Esophagus squamous epithelium (tissue), 5 donors: ENCODE results near the gene CAMSAP3. TPM values are rescaled to one million over a fixed set of nuclear protein-coding genes. Genes with fewer than 3 reads are reported as not detected.

Experiments used
- DNase-seq: peaks from one replicate; lab custom pipeline; 2025; lab: John Stamatoyannopoulos, UW
- H3K27ac ChIP-seq, 4 donors: fragments of 200-600 bp; sonication (generic); one replicate each; pipeline ENCODE4 v1.5.1; 2016 to 2019; ENCODE audit warnings: mild to moderate bottlenecking in 1 of 4
- H3K27me3 ChIP-seq, 4 donors: fragments of 200-600 bp; sonication (generic); 1 replicate in 3 of 4; 2 replicates in 1 of 4; pipeline versions ENCODE4 v1.5.1 to v1.6.0; 2017 to 2021; ENCODE audit warnings: antibody characterized with exemption in 1 of 4
- H3K36me3 ChIP-seq, 3 donors: fragments of 200-600 bp; sonication (generic); one replicate each; pipeline ENCODE4 v1.5.1; 2016 to 2019
- H3K4me1 ChIP-seq, 3 donors: fragments of 200-600 bp; sonication (generic); one replicate each; pipeline ENCODE4 v1.5.1; 2017 to 2019
- H3K4me3 ChIP-seq, 4 donors: fragments of 200-600 bp; sonication (generic); 1 replicate in 3 of 4; 2 replicates in 1 of 4; pipeline ENCODE4 v1.5.1; 2016 to 2019; ENCODE audit warnings: mild to moderate bottlenecking in 2 of 4, moderate library complexity in 1 of 4
- H3K9me3 ChIP-seq, 3 donors: fragments of 200-600 bp; sonication (generic); one replicate each; pipeline ENCODE4 v1.5.1; 2016 to 2019
- POLR2A ChIP-seq, 4 donors: fragments of 450-650 bp; IDR thresholded peaks; one replicate each; pipeline ENCODE4 v1.6.1; 2017; ENCODE audit warnings: antibody characterized with exemption in 4 of 4, mild to moderate bottlenecking in 4 of 4, moderate library complexity in 3 of 4
- WGBS, 2 donors: methylation state at CpG; one replicate each; pipeline ENCODE4 v1.1.5; 2018; 5-methylcytosine and 5-hydroxymethylcytosine counted together
- intact Hi-C: fragments of 100-400 bp; cut with DNase I; formaldehyde crosslinking; loops from one replicate; pipeline ENCODE4 v1.15.0; 2022
- total RNA-seq, 4 donors: library from RNA; depleted of rRNA; stranded (reverse); fragments of >200 nt; gene quantifications; one replicate each; pipeline ENCODE4 v1.1.0, GENCODE V29; 2016
- TF ChIP-seq, protein P1 (sequence below), 6 experiments: fragments of 450-650 bp in 4 of 6; fragments of 200-600 bp in 2 of 6; sonication (generic) in 2 of 6; IDR thresholded peaks; one replicate each; pipeline ENCODE4 v1.5.1; 2016 to 2019; ENCODE audit warnings: antibody characterized with exemption in 6 of 6, mild to moderate bottlenecking in 4 of 6, moderate library complexity in 4 of 6
- donor health status: DM: yes; HTN: yes; CAD: no.

CAMSAP3 gene
- total RNA-seq = 10 to 100 TPM in 2 of 4 donors, 1 to 10 TPM in 2; 9.3 to 45.5 (median 14.1) TPM

GRCh38 chr19:7595466-7596133 is at the start of gene CAMSAP3:
TSS of gene CAMSAP3 (plus strand) at chr19:7595863. CDS start at chr19:7596003, 140 bp downstream.
- DNase-seq = no peak
- Histone ChIP-seq H3K27me3 (peaks cover 0 to 67% (median 0%) of the 10 kb centered on the region in 4 donors), H3K9me3 (no peaks in the 10 kb centered on the region), H3K36me3 (no peaks in the 10 kb centered on the region), H3K4me3 (peak within 1 kb of the TSS; percentile 51 to 70 (median 61)), H3K27ac (peak within 1 kb of the TSS in 3 of 4 donors; percentile 46 to 76 (median 72)), H3K4me1 (peaks cover 3 to 31% (median 7%) of the 10 kb centered on the region in 3 donors)
- intact Hi-C loops = no loop called here
- 0% methylated on average over 2 to 9 of the region's 78 CpGs for WGBS, 2 donors
- TF ChIP-seq, protein P1, sequence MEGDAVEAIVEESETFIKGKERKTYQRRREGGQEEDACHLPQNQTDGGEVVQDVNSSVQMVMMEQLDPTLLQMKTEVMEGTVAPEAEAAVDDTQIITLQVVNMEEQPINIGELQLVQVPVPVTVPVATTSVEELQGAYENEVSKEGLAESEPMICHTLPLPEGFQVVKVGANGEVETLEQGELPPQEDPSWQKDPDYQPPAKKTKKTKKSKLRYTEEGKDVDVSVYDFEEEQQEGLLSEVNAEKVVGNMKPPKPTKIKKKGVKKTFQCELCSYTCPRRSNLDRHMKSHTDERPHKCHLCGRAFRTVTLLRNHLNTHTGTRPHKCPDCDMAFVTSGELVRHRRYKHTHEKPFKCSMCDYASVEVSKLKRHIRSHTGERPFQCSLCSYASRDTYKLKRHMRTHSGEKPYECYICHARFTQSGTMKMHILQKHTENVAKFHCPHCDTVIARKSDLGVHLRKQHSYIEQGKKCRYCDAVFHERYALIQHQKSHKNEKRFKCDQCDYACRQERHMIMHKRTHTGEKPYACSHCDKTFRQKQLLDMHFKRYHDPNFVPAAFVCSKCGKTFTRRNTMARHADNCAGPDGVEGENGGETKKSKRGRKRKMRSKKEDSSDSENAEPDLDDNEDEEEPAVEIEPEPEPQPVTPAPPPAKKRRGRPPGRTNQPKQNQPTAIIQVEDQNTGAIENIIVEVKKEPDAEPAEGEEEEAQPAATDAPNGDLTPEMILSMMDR (IDR thresholded peaks at IDR 0.05) = no peak
- TF ChIP-seq POLR2A (IDR thresholded peaks at IDR 0.05) = no peak

DNA sequence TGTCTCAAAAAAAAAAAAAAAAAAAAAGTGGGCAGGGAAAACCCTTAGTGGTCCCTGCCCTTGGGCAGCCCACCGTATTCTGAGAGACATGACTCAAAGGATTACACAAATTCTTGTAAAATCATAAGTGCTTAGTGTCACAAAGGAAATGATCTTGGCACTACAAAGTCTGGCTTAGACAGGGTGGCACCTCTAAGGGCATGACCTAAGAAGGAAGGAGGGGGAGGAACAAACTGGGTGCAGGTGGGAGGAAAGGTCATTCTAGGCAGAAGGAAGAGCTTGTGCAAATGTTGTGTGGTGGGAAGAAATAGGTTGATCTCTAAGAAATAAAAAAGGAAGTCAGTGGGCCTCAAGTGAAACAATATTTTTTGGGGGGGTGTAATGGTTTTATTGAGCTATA is 49.8 kb upstream of the CAMSAP3 start:
- TF ChIP-seq, protein P1 (IDR thresholded peaks at IDR 0.05) = no peak
- TF ChIP-seq POLR2A (IDR thresholded peaks at IDR 0.05) = no peak
- intact Hi-C loops = no loop called here
- Histone ChIP-seq H3K36me3 (peaks cover 16 to 77% (median 17%) of the 10 kb centered on the region in 3 donors), H3K27ac (peak overlapping the region in 1 of 4 donors; percentile 50), H3K9me3 (no peaks in the 10 kb centered on the region), H3K27me3 (no peaks in the 10 kb centered on the region), H3K4me1 (peaks cover 0 to 12% (median 0%) of the 10 kb centered on the region in 3 donors), H3K4me3 (no peak overlapping the region)
- WGBS, 2 donors = 30 to 33% methylated on average over 1 of the region's 1 CpG
- DNase-seq = no peak

DNA sequence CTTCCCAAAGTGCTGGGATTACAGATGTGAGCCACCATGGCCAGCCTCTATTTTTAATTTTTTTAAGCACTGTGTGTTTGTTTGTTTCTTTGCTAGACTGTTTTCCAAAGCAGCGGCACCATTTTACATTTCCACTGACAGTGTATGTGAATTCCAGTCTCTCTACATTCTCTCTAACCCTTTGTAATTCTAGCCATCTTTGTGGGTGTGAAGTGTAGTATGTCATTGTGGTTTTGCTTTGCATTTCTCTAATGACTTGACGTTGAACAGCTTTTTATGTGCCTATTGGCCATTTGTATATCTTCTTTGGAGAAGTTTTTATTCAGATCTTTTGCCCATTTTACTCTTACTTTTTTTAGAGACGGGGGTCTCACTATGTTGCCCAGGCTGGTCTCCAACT is 48.5 kb upstream of the CAMSAP3 start:
- TF ChIP-seq POLR2A (IDR thresholded peaks at IDR 0.05) = no peak
- TF ChIP-seq, protein P1 (IDR thresholded peaks at IDR 0.05) = no peak
- Histone ChIP-seq H3K27ac (no peak overlapping the region), H3K27me3 (no peaks in the 10 kb centered on the region), H3K4me1 (peaks cover 0 to 21% (median 0%) of the 10 kb centered on the region in 3 donors), H3K9me3 (no peaks in the 10 kb centered on the region), H3K4me3 (no peak overlapping the region), H3K36me3 (peaks cover 5 to 74% (median 13%) of the 10 kb centered on the region in 3 donors)
- no peak for DNase-seq
- intact Hi-C loops = no loop called here
- WGBS, 2 donors = 82 to 89% methylated on average over 3 of the region's 3 CpGs

DNA sequence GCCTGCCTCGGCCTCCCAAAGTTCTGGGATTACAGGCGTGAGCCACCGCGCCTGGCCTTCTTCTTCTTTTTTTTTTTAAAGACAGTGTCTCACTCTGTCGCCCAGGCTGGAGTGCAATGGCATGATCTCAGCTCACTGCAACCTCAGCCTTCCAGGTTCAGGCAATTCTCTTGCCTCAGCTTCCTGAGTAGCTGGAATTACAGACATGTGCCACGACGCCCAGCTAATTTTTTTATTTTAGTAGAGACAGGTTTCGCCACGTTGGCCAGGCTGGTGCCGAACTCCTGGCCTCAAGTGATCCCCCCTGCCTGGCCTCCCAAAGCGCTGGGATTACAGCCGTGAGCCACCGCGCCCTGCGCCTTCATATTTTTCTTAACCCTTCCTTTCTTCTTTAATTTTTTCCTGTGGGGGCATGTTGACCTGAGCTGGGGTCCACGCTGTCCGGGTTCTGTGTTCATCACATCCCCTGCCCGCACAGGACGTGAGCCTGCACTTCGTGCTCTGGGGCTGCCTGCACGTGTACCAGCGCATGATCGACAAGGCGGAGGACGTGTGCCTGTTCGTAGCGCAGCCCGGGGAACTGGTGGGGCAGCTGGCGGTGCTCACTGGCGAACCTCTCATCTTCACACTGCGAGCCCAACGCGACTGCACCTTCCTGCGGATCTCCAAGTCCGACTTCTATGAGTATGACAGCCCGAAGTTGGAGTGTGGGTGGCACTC is 46.1 kb upstream of the CAMSAP3 start:
- intact Hi-C loops = loop anchor here (10.0 kb wide), 1 partner anchor 185 kb away; no protein-coding TSS in a partner anchor

More for the DNA sequence above, 46.1 kb upstream of the CAMSAP3 start:
- no peaks in the 10 kb centered on the region for H3K9me3 ChIP-seq
- no peak overlapping the region for H3K27ac ChIP-seq
- no peak for DNase-seq
- no peaks in the 10 kb centered on the region for H3K27me3 ChIP-seq
- TF ChIP-seq, protein P1 (IDR thresholded peaks at IDR 0.05) = no peak
- no peak for TF ChIP-seq POLR2A (IDR thresholded peaks at IDR 0.05)
- no peak overlapping the region for H3K4me3 ChIP-seq
- H3K4me1 ChIP-seq = peaks cover 0 to 21% (median 0%) of the 10 kb centered on the region in 3 donors
- peaks cover 6 to 71% (median 10%) of the 10 kb centered on the region in 3 donors for H3K36me3 ChIP-seq
- WGBS, 2 donors = 90 to 96% methylated on average over 18 to 35 of the region's 36 CpGs
